IgD-negative memory B cell (primary cell): ENCODE data around the gene LHFPL3. TPM values are rescaled to one million over a fixed set of nuclear protein-coding genes. Genes with fewer than 3 reads are reported as not detected.

Source experiments
- H3K27ac Mint-ChIP-seq, 3 donors: one replicate each; pipeline ENCODE4 v1.8.0; 2020 to 2022; ENCODE audit warnings: mild to moderate bottlenecking in 3 of 3, mixed read lengths in 3 of 3, moderate library complexity in 1 of 3
- H3K27me3 Mint-ChIP-seq: one replicate; pipeline ENCODE4 v1.8.0; 2021; ENCODE audit warnings: mixed read lengths
- H3K36me3 Mint-ChIP-seq: one replicate; pipeline ENCODE4 v1.8.0; 2020; ENCODE audit warnings: mild to moderate bottlenecking, mixed read lengths
- H3K4me1 Mint-ChIP-seq, 3 donors: one replicate each; pipeline ENCODE4 v1.8.0; 2020 to 2022; ENCODE audit warnings: mixed read lengths in 3 of 3, mild to moderate bottlenecking in 1 of 3
- H3K4me3 Mint-ChIP-seq, 4 donors: one replicate each; pipeline ENCODE4 v1.8.0; 2020 to 2022; ENCODE audit warnings: mild to moderate bottlenecking in 4 of 4, mixed read lengths in 4 of 4, moderate library complexity in 3 of 4
- H3K9me3 Mint-ChIP-seq, 3 donors: one replicate each; pipeline ENCODE4 v1.8.0; 2020 to 2021; ENCODE audit warnings: mixed read lengths in 3 of 3, mild to moderate bottlenecking in 1 of 3
- polyA plus RNA-seq: library from polyadenylated mRNA; unstranded; fragments of 300-500 nt; fragmentation: Illumina TruSeq; gene quantifications from one replicate; pipeline ENCODE4 v1.2.3, GENCODE V29; 2021

The LHFPL3 gene
- polyA plus RNA-seq, 1 donor from 2014 or later = not detected

DNA sequence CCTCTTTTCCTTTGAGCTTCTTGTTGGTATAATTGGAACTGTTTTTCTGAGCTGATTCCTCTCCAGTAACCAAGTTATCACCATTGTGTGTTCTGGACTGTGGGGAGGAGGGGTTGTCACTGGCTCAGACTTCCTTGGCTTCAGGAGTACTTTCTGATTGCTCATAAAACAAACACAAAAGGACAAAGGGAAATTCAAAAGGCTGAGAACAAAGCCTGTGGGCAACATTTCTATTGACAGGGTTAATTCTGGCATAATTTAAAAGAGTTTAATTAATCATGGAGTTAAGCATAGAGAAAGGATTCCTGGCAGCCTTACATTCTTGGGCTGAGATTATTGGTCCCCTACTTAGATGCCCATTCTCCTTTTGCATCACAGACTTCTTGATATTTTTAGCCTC is 462.7 kb downstream of the LHFPL3 start:
- Mint-ChIP-seq H3K4me1 (no peaks in the 10 kb centered on the region), H3K27me3 (peaks cover 14% of the 10 kb centered on the region), H3K9me3 (peaks cover 0 to 2% (median 0%) of the 10 kb centered on the region in 3 donors), H3K36me3 (no peaks in the 10 kb centered on the region), H3K4me3 (no peak overlapping the region), H3K27ac (no peak overlapping the region)

DNA sequence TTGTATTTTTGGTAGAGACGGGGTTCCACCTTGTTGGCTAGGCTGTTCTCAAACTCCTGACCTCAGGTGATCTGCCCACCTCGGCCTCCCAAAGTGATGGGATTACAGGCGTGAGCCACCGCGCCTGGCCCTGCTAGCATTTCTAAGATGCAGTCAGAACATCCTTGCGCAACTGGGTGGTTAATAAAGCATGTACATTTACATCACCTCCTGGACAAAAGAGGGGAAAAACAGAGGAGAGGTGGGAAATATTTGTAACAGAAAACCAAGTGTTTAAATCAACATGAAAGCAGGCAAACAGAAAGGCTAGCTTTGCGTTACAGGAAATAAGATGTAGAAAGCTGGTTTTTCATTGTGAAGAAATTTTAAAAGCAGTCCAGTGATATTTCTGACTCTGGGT is 464.7 kb downstream of the LHFPL3 start:
- Mint-ChIP-seq H3K4me1 (no peaks in the 10 kb centered on the region), H3K27me3 (peaks cover 14% of the 10 kb centered on the region), H3K27ac (no peak overlapping the region), H3K36me3 (no peaks in the 10 kb centered on the region), H3K4me3 (no peak overlapping the region), H3K9me3 (peaks cover 0 to 2% (median 0%) of the 10 kb centered on the region in 3 donors)

- Mint-ChIP-seq H3K4me1 (no peaks in the 10 kb centered on the region), H3K27me3 (peaks cover 11% of the 10 kb centered on the region), H3K9me3 (no peaks in the 10 kb centered on the region), H3K4me3 (no peak overlapping the region), H3K27ac (no peak overlapping the region), H3K36me3 (no peaks in the 10 kb centered on the region)
Measured at GRCh38 chr7:104794154-104794553, 465.8 kb downstream of the LHFPL3 start.

DNA sequence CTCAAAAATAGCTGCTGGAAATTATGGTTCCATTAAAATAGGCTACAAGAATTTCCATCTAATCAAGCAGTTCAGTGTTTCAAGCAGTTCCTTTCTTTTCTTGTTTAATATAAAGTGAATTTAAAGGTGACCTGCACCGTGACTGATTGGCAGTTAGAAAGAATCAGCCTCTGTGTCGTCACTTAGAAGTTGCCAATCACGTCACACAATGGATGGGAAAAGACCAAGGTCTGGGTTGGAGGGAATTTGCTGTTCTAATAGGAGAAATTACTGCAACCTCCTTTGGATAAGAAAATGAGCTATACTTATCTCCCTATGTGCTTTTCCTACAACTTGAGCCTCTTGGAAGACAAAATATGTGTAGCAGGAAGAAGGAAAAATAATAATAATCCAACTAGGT is 466.2 kb downstream of the LHFPL3 start:
- Mint-ChIP-seq H3K27me3 (peaks cover 11% of the 10 kb centered on the region), H3K27ac (no peak overlapping the region), H3K4me1 (no peaks in the 10 kb centered on the region), H3K9me3 (no peaks in the 10 kb centered on the region), H3K4me3 (no peak overlapping the region), H3K36me3 (no peaks in the 10 kb centered on the region)

GRCh38 chr7:104795086-104795485 is 466.7 kb downstream of the LHFPL3 start:
- Mint-ChIP-seq H3K27ac (no peak overlapping the region), H3K36me3 (no peaks in the 10 kb centered on the region), H3K9me3 (no peaks in the 10 kb centered on the region), H3K27me3 (peaks cover 11% of the 10 kb centered on the region), H3K4me3 (no peak overlapping the region), H3K4me1 (no peaks in the 10 kb centered on the region)

GRCh38 chr7:104795616-104796398 is 467.4 kb downstream of the LHFPL3 start:
- Mint-ChIP-seq H3K4me3 (no peak overlapping the region), H3K27me3 (peaks cover 11% of the 10 kb centered on the region), H3K27ac (no peak overlapping the region), H3K9me3 (no peaks in the 10 kb centered on the region), H3K36me3 (no peaks in the 10 kb centered on the region), H3K4me1 (no peaks in the 10 kb centered on the region)

DNA sequence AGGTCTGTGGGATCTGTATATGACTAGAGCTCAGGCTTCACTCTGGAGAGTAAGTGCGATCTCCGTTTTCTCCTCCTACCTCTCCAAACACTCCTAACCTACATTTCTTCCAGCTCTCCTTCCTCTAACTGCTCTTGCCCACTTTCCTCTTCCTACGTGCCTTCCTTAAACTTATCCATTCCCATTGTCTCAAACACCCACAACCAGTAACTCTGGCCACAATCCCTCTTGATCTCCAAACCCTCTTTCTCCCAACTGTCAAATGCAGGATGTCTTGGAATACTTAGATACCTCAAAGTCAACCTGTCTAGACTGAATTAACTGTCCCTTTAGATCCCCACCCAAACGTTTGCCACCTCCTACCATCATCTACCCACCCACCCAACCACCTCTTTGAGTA is 471.9 kb downstream of the LHFPL3 start:
- H3K27ac Mint-ChIP-seq = no peak overlapping the region
- H3K36me3 Mint-ChIP-seq = no peaks in the 10 kb centered on the region
- H3K27me3 Mint-ChIP-seq = peaks cover 2% of the 10 kb centered on the region
- no peak overlapping the region for H3K4me3 Mint-ChIP-seq
- H3K4me1 Mint-ChIP-seq = no peaks in the 10 kb centered on the region
- H3K9me3 Mint-ChIP-seq = peaks cover 0 to 5% (median 4%) of the 10 kb centered on the region in 3 donors

GRCh38 chr7:104801022-104801421 is 472.6 kb downstream of the LHFPL3 start:
- H3K27me3 Mint-ChIP-seq = peaks cover 2% of the 10 kb centered on the region
- peaks cover 0 to 5% (median 4%) of the 10 kb centered on the region in 3 donors for H3K9me3 Mint-ChIP-seq
- H3K4me3 Mint-ChIP-seq = no peak overlapping the region
- no peaks in the 10 kb centered on the region for H3K4me1 Mint-ChIP-seq
- H3K36me3 Mint-ChIP-seq = no peaks in the 10 kb centered on the region
- no peak overlapping the region for H3K27ac Mint-ChIP-seq

- Mint-ChIP-seq H3K9me3 (peaks cover 0 to 7% (median 4%) of the 10 kb centered on the region in 3 donors), H3K27me3 (peaks cover 10% of the 10 kb centered on the region), H3K27ac (no peak overlapping the region), H3K4me1 (no peaks in the 10 kb centered on the region), H3K4me3 (no peak overlapping the region), H3K36me3 (no peaks in the 10 kb centered on the region)
Measured at GRCh38 chr7:104803931-104804330, 475.5 kb downstream of the LHFPL3 start.

- Mint-ChIP-seq H3K4me1 (no peaks in the 10 kb centered on the region), H3K27me3 (peaks cover 11% of the 10 kb centered on the region)
Measured at GRCh38 chr7:104804696-104805095, 476.3 kb downstream of the LHFPL3 start.

GRCh38 chr7:104805449-104806317 is 477.3 kb downstream of the LHFPL3 start:
- Mint-ChIP-seq H3K4me3 (no peak overlapping the region), H3K27ac (no peak overlapping the region), H3K27me3 (peaks cover 15% of the 10 kb centered on the region), H3K9me3 (peaks cover 0 to 7% (median 4%) of the 10 kb centered on the region in 3 donors), H3K4me1 (no peaks in the 10 kb centered on the region), H3K36me3 (no peaks in the 10 kb centered on the region)

More at GRCh38 chr7:104804696-104805095, 476.3 kb downstream of the LHFPL3 start:
- Mint-ChIP-seq H3K4me3 (no peak overlapping the region), H3K36me3 (no peaks in the 10 kb centered on the region), H3K27ac (no peak overlapping the region), H3K9me3 (peaks cover 0 to 7% (median 4%) of the 10 kb centered on the region in 3 donors)

GRCh38 chr7:104807671-104808070 is 479.3 kb downstream of the LHFPL3 start:
- no peak overlapping the region for H3K4me3 Mint-ChIP-seq
- no peaks in the 10 kb centered on the region for H3K4me1 Mint-ChIP-seq
- no peaks in the 10 kb centered on the region for H3K36me3 Mint-ChIP-seq
- H3K27me3 Mint-ChIP-seq = peaks cover 15% of the 10 kb centered on the region
- H3K9me3 Mint-ChIP-seq = peaks cover 0 to 7% (median 4%) of the 10 kb centered on the region in 3 donors
- no peak overlapping the region for H3K27ac Mint-ChIP-seq

DNA sequence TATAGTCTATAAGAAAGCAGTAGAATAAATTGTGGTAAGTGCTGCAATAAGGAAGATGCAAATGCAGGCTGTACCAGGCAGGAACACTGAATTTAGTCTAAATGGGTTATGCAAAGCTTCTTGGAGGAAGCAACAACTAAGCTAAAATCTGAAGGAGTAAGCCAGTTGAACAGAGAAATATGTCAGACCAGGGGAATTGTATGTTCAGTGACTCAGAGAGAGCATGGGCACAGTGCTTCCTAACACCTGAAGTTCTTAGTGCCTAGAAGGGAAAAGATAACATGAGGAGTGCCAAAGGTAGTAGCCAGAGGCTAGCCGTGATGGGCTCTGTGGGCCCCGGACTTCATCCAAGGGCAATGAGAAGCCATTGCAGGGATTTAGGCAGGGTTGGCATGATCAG is 481.5 kb downstream of the LHFPL3 start:
- H3K27ac Mint-ChIP-seq = no peak overlapping the region
- H3K4me1 Mint-ChIP-seq = no peaks in the 10 kb centered on the region
- peaks cover 13% of the 10 kb centered on the region for H3K27me3 Mint-ChIP-seq
- H3K4me3 Mint-ChIP-seq = no peak overlapping the region
- no peaks in the 10 kb centered on the region for H3K36me3 Mint-ChIP-seq
- peaks cover 0 to 3% (median 0%) of the 10 kb centered on the region in 3 donors for H3K9me3 Mint-ChIP-seq

DNA sequence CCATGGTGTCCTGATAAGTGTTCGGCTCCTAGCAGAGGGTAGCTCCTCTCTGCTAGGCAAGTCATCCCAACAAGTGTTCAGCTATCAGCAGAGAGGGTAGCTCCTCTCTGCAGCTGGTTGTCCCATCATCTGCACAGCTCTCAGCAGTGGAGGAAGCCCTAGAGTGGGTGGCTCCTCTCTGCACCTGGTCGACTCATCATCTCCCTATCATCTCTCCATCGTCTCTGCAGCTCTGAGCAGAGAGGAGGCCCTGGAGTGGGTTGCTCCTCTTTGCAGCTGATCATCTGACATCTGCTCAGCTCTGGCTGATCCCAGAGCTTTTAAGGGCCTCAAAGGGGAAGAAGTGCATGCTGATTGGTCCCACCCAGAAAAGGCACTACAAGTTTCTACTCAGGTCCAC is 485.7 kb downstream of the LHFPL3 start:
- Mint-ChIP-seq H3K36me3 (no peaks in the 10 kb centered on the region), H3K4me3 (no peak overlapping the region), H3K27me3 (peaks cover 6% of the 10 kb centered on the region), H3K9me3 (no peaks in the 10 kb centered on the region), H3K27ac (no peak overlapping the region), H3K4me1 (peaks cover 0 to 2% (median 0%) of the 10 kb centered on the region in 3 donors)

GRCh38 chr7:104814671-104815400 is 486.4 kb downstream of the LHFPL3 start:
- H3K27me3 Mint-ChIP-seq = peaks cover 5% of the 10 kb centered on the region
- H3K4me1 Mint-ChIP-seq = peaks cover 0 to 2% (median 0%) of the 10 kb centered on the region in 3 donors
- no peak overlapping the region for H3K27ac Mint-ChIP-seq
- H3K9me3 Mint-ChIP-seq = no peaks in the 10 kb centered on the region
- no peak overlapping the region for H3K4me3 Mint-ChIP-seq
- no peaks in the 10 kb centered on the region for H3K36me3 Mint-ChIP-seq
